Subcutaneous adipose tissue (tissue), 4 donors: ENCODE results near the gene GABBR2. TPM values are rescaled to one million over a fixed set of nuclear protein-coding genes. Genes with fewer than 3 reads are reported as not detected.

Experiments used
- CTCF ChIP-seq: fragments of 450-650 bp; IDR thresholded peaks from one replicate; pipeline ENCODE4 v1.5.1; 2016; ENCODE audit warnings: low read depth, mild to moderate bottlenecking, control low read depth, antibody characterized with exemption, moderate library complexity
- total RNA-seq, 4 donors: library from RNA; depleted of rRNA; stranded (reverse); fragments of >200 nt; gene quantifications; one replicate each; pipeline ENCODE4 v1.1.0, GENCODE V29; 2016

GABBR2 gene
- total RNA-seq, 4 donors from 2014 or later = not detected

GRCh38 chr9:98572796-98573195 lies 135.9 kb downstream of the GABBR2 start:
- TF ChIP-seq CTCF = no peak

- no peak for TF ChIP-seq CTCF
These were observed 136.6 kb downstream of the GABBR2 start for GRCh38 chr9:98572054-98572627.

GRCh38 chr9:98571643-98572042 lies 137.1 kb downstream of the GABBR2 start:
- TF ChIP-seq CTCF = no peak

- no peak for TF ChIP-seq CTCF
These were observed 137.9 kb downstream of the GABBR2 start for GRCh38 chr9:98570663-98571440.

GRCh38 chr9:98570055-98570454 lies 138.7 kb downstream of the GABBR2 start:
- TF ChIP-seq CTCF = no peak

- TF ChIP-seq CTCF = no peak
These were observed 139.2 kb downstream of the GABBR2 start for GRCh38 chr9:98569491-98569890.

- TF ChIP-seq CTCF = no peak
These were observed 139.7 kb downstream of the GABBR2 start for GRCh38 chr9:98568909-98569469.
